Spleen (tissue), 11 donors: ENCODE results near the gene TK1. TPM values are rescaled to one million over a fixed set of nuclear protein-coding genes. Genes with fewer than 3 reads are reported as not detected.
A peak's percentile ranks its signal among the peaks of the same experiment; 100 is the strongest.

Source experiments
- DNase-seq: peaks from one replicate; pipeline ENCODE4 v3.0.0-alpha.2; 2020
- H3K27ac ChIP-seq, 8 donors: fragments of 200-600 bp; sonication (generic) in 7 of 8; 1 replicate in 4 of 8; 2 replicates in 4 of 8; pipeline versions ENCODE4 v1.5.0 to v1.8.0; 2016 to 2021; ENCODE audit warnings: inconsistent platforms in 4 of 8, mild to moderate bottlenecking in 4 of 8, moderate library complexity in 1 of 8
- H3K27me3 ChIP-seq, 7 donors: fragments of 200-600 bp; sonication (generic) in 6 of 7; replicated peaks in 1 of 7; 1 replicate in 4 of 7; 2 replicates in 3 of 7; pipeline versions ENCODE4 v1.5.0 to v1.8.0; 2016 to 2021; ENCODE audit warnings: inconsistent platforms in 3 of 7, mild to moderate bottlenecking in 1 of 7
- H3K36me3 ChIP-seq, 6 donors: fragments of 200-600 bp; sonication (generic) in 5 of 6; 1 replicate in 4 of 6; 2 replicates in 2 of 6; pipeline versions ENCODE4 v1.5.0 to v1.8.0; 2016 to 2021; ENCODE audit warnings: inconsistent platforms in 2 of 6
- H3K4me1 ChIP-seq, 6 donors: fragments of 200-600 bp; sonication (generic) in 5 of 6; 1 replicate in 3 of 6; 2 replicates in 3 of 6; pipeline versions ENCODE4 v1.5.0 to v1.8.0; 2016 to 2021; ENCODE audit warnings: inconsistent platforms in 3 of 6
- H3K4me3 ChIP-seq, 8 donors: fragments of 200-600 bp; sonication (generic) in 7 of 8; 1 replicate in 4 of 8; 2 replicates in 4 of 8; pipeline versions ENCODE4 v1.5.0 to v1.8.0; 2016 to 2021; ENCODE audit warnings: inconsistent platforms in 4 of 8, mild to moderate bottlenecking in 4 of 8, moderate library complexity in 2 of 8
- H3K9me3 ChIP-seq, 8 donors: fragments of 200-600 bp; sonication (generic) in 7 of 8; 1 replicate in 4 of 8; 2 replicates in 4 of 8; pipeline versions ENCODE4 v1.5.0 to v1.8.0; 2016 to 2021; ENCODE audit warnings: inconsistent platforms in 4 of 8
- CTCF ChIP-seq, 11 experiments: fragments of 200-600 bp in 7 of 11; fragments of 450-650 bp in 4 of 11; sonication (generic) in 4 of 11; IDR thresholded peaks in 8 of 11; conservative IDR thresholded peaks in 3 of 11; 1 replicate in 7 of 11; 2 replicates in 4 of 11; pipeline versions ENCODE4 v1.4.0 to v1.8.0; 2016 to 2021; ENCODE audit warnings: antibody characterized with exemption in 11 of 11, inconsistent platforms in 4 of 11, mild to moderate bottlenecking in 1 of 11
- POLR2A ChIP-seq, 3 donors: fragments of 450-650 bp; IDR thresholded peaks; one replicate each; pipeline ENCODE4 v1.5.1; 2017; ENCODE audit warnings: antibody characterized with exemption in 3 of 3, mild to moderate bottlenecking in 1 of 3
- POLR2AphosphoS5 ChIP-seq, 3 donors: sonication (generic); formaldehyde crosslinking; IDR thresholded peaks; one replicate each; pipeline ENCODE4 v1.5.1; 2017; ENCODE audit warnings: antibody characterized with exemption in 3 of 3
- WGBS, 5 donors: extraction: QIAGEN DNeasy Blood & Tissue Kit in 3 of 5; methylation state at CpG; one replicate each; pipeline versions ENCODE4 v1.1.5 to v1.1.7; 2013 to 2018; 5-methylcytosine and 5-hydroxymethylcytosine counted together
- intact Hi-C: fragments of 100-400 bp; cut with DNase I; formaldehyde crosslinking; loops from one replicate; pipeline ENCODE4 v1.15.0; 2023; ENCODE audit warnings: low total_unique reads
- polyA plus RNA-seq, 3 donors: library from polyadenylated mRNA; stranded (reverse); fragments of 200-250 nt; gene quantifications; one replicate each; pipeline ENCODE4 v1.2.1, GENCODE V29; 2013
- total RNA-seq, 7 donors: library from RNA; depleted of rRNA in 3 of 7; stranded (reverse); fragments of >200 nt in 3 of 7; fragmentation: NEBNext Ultra II Directional in 4 of 7; extraction: Animal tissue kit (Norgen Biotek cat#: 25700) in 4 of 7; gene quantifications; one replicate each; pipeline versions ENCODE4 v1.1.0 to v1.2.1, GENCODE V29; 2016 to 2021
- donor health status: healthy with polysubstance abuse.
- donor health status: DM: no; HTN: no; CAD: no; lungs with moderate emphysema.
- donor health status: DM: no; HTN: no; CAD: no.
- donor health status: Bipolar disorder and iron deficiency.
- donor health status: healthy.
- donor health status: DM: no; HTN: no; CAD: no.
- donor health status: DM: yes; HTN: yes; CAD: no.

Gene TK1
- total and polyA plus RNA-seq, 10 donors: 3.7 to 20.4 (median 10.7) TPM

GRCh38 chr17:78179372-78179771, 7.5 kb downstream of the TK1 start:
- no peaks in the 10 kb centered on the region for H3K9me3 ChIP-seq
- DNase-seq: no peak
- intact Hi-C loops: loop anchor here (5.0 kb wide), 1 partner anchor 67 kb away; no protein-coding TSS in a partner anchor
- WGBS, 5 donors: 80 to 95% (median 89%) methylated on average over 8 to 17 of the region's 17 CpGs
- H3K4me3 ChIP-seq: no peak overlapping the region
- H3K36me3 ChIP-seq: peaks cover 0 to 22% (median 0%) of the 10 kb centered on the region in 6 donors
- peaks cover 33 to 62% (median 47%) of the 10 kb centered on the region in 6 donors for H3K4me1 ChIP-seq
- no peaks in the 10 kb centered on the region for H3K27me3 ChIP-seq
- H3K27ac ChIP-seq: peak overlapping the region in 6 of 8 donors; percentile 42 to 75 (median 60)
- TF ChIP-seq POLR2A (IDR thresholded peaks at IDR 0.05): no peak
- TF ChIP-seq POLR2AphosphoS5 (IDR thresholded peaks at IDR 0.05): peak; percentile 44 to 72 (median 62)

DNA sequence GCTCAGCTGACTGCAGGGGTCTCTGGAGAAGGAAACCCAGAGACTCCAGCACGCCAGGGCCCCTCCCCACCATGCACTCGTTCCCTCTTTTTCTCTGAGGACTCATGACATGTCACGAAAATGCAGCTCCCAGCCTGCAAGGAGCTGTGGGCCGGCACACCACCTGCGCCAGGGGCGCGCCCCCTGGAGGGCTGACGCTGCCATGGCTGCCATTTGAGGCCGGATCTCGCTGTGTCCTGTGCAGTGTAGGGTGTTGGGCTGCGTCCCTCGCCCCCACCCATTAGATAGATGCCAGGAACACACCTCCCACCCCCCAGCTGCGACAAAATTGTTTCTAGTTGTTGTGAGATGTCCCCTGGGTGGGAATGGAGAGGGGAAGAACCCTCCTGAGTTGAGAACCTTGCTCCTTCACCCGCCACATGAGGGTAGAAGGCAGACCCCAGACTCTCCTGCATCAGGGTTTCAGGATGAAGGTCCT, 10.3 kb downstream of the TK1 start:
- Histone ChIP-seq H3K4me3 (no peak overlapping the region), H3K9me3 (no peaks in the 10 kb centered on the region), H3K4me1 (peaks cover 61 to 90% (median 75%) of the 10 kb centered on the region in 6 donors), H3K27ac (peak overlapping the region in 4 of 8 donors; percentile 85 to 96 (median 92)), H3K36me3 (peaks cover 0 to 44% (median 7%) of the 10 kb centered on the region in 6 donors), H3K27me3 (no peaks in the 10 kb centered on the region)
- peak; percentile 96 for DNase-seq
- TF ChIP-seq CTCF (IDR thresholded peaks at IDR 0.05 in 8 of 11, conservative IDR thresholded peaks at IDR 0.05 in 3 of 11) (peak; percentile 86 to 98 (median 93)), POLR2AphosphoS5 (IDR thresholded peaks at IDR 0.05) (peak; percentile 82 to 92 (median 85)), POLR2A (IDR thresholded peaks at IDR 0.05) (no peak)
- WGBS, 5 donors: 14 to 25% (median 15%) methylated on average over 11 to 14 of the region's 14 CpGs
- intact Hi-C loops: loop anchor here (5.0 kb wide), 1 partner anchor 64 kb away; no protein-coding TSS in a partner anchor

DNA sequence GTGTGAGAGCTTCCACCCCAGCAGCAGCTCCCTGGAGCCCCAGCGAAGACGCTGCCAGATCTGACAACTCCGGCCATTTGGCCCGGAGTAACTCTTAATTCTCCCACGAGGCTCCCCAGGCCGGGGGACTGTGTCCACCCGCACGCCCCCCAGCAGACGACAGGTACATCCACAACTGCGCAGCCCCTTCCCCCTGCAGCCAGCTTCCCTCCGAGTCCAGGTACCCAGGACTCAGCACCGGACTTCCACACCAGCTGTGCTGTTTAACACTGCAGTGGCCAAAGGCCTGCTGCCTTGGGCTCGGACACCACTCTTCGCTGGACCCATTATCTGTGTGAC, 11.2 kb downstream of the TK1 start:
- no peak for TF ChIP-seq POLR2A (IDR thresholded peaks at IDR 0.05)
- TF ChIP-seq CTCF (IDR thresholded peaks at IDR 0.05 in 8 of 11, conservative IDR thresholded peaks at IDR 0.05 in 3 of 11): no peak
- TF ChIP-seq POLR2AphosphoS5 (IDR thresholded peaks at IDR 0.05): no peak
- WGBS, 5 donors: 80 to 90% (median 86%) methylated on average over 2 to 14 of the region's 14 CpGs
- no peaks in the 10 kb centered on the region for H3K27me3 ChIP-seq
- intact Hi-C loops: loop anchor here (5.0 kb wide), 1 partner anchor 63 kb away; no protein-coding TSS in a partner anchor
- H3K4me1 ChIP-seq: peaks cover 68 to 95% (median 81%) of the 10 kb centered on the region in 6 donors
- H3K4me3 ChIP-seq: no peak overlapping the region
- peaks cover 0 to 46% (median 15%) of the 10 kb centered on the region in 6 donors for H3K36me3 ChIP-seq
- H3K27ac ChIP-seq: peak overlapping the region in 6 of 8 donors; percentile 75 to 96 (median 88)
- no peaks in the 10 kb centered on the region for H3K9me3 ChIP-seq
- no peak for DNase-seq

DNA sequence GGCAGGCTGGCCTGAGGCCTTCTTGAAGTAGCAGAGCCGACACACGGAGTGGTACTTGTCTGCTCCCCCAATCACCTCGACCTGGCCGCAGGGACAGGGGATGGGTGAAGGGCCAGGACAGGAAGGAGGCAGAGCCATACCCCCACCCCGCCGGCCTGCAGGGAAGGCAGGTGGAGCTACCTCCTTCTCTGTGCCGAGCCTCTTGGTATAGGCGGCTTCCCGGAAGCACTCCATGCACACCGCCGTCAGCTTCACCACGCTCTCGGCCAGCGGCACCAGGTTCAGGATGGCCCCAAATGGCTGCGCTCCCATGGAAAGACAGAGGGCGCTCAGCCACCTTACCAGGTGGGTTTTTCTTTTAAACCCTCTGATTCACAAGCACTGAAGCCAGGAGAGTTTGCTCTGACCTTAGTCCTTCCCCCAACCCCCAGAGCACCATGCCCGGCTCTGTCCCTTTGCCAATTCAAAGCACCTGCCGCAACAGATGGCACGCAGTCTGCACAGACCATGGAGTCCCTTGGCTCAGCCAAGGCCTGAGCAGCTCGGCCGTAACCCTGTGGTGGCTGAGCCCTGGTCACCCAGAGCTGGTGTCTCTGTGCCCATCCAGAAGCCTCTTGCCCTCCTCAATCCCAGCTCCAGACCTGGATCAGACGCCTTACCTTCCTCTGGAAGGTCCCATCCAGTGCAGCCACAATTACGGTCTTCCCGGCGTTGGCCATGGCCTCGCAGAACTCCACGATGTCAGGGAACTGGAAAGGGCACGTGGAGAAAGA, 11.8 kb downstream of the TK1 start:
- no peak for DNase-seq
- 70 to 83% (median 76%) methylated on average over 21 to 28 of the region's 28 CpGs for WGBS, 5 donors
- no peaks in the 10 kb centered on the region for H3K9me3 ChIP-seq
- TF ChIP-seq CTCF (IDR thresholded peaks at IDR 0.05 in 8 of 11, conservative IDR thresholded peaks at IDR 0.05 in 3 of 11): peak in 3 of 11 experiments; percentile 1 to 15 (median 5)
- TF ChIP-seq POLR2A (IDR thresholded peaks at IDR 0.05): no peak
- peak in 1 of 3 donors; percentile 64 for TF ChIP-seq POLR2AphosphoS5 (IDR thresholded peaks at IDR 0.05)
- intact Hi-C loops: loop anchor here (5.0 kb wide), 1 partner anchor 63 kb away; no protein-coding TSS in a partner anchor
- H3K4me3 ChIP-seq: peak overlapping the region in 1 of 8 donors; percentile 93
- no peaks in the 10 kb centered on the region for H3K27me3 ChIP-seq
- peaks cover 0 to 51% (median 16%) of the 10 kb centered on the region in 6 donors for H3K36me3 ChIP-seq
- peak overlapping the region; percentile 75 to 96 (median 86) for H3K27ac ChIP-seq
- H3K4me1 ChIP-seq: peaks cover 68 to 95% (median 81%) of the 10 kb centered on the region in 6 donors
